Measurements from ENCODE around the gene ERP29. TPM values are rescaled to one million over a fixed set of nuclear protein-coding genes. Genes with fewer than 3 reads are reported as not detected.
"Not testable (repeated sequence)": the region's sequence is repeated elsewhere in the genome, so short reads cannot be mapped to it uniquely, and the experiment has no call there.

The ERP29 gene
- total RNA-seq, 2 donors from 2014 or later, result 152 to 183 TPM

- Mint-ChIP-seq H3K27ac (peak overlapping the region; percentile 36), H3K27me3 (ENCODE audit: insufficient read depth) (no peaks in the 10 kb centered on the region), H3K4me1 (no peaks in the 10 kb centered on the region), H3K9me3 (no peaks in the 10 kb centered on the region), H3K36me3 (ENCODE audit: low read depth) (peaks cover 58% of the 10 kb centered on the region), H3K4me3 (no peak overlapping the region)
- Histone ChIP-seq H3K27ac (ENCODE audit: low read depth, low read length) (no peak overlapping the region), H3K36me3 (ENCODE audit: control insufficient read depth, insufficient read depth, low read length) (peaks cover 88% of the 10 kb centered on the region), H3K4me1 (ENCODE audit: control insufficient read depth, insufficient read depth, low read length) (no peaks in the 10 kb centered on the region), H3K9ac (ENCODE audit: extremely low read depth, low read length, poor library complexity, severe bottlenecking) (no peak overlapping the region), H3K27me3 (ENCODE audit: control insufficient read depth, insufficient read depth, low read length, poor library complexity, severe bottlenecking) (no peaks in the 10 kb centered on the region), H3K4me3 (ENCODE audit: low read length) (no peak overlapping the region), H3K9me3 (ENCODE audit: control insufficient read depth, low read length) (no peaks in the 10 kb centered on the region)
- DNase-seq, result no peak
- no peak for TF ChIP-seq CTCF (conservative IDR thresholded peaks at IDR 0.05)
- 91 to 100% methylated on average over 2 to 5 of the region's 5 CpGs for WGBS, 2 experiments (ENCODE audit: insufficient coverage in 1 of 2, insufficient read length in 1 of 2)
These were observed 19.1 kb downstream of the ERP29 start for GRCh38 chr12:112032292-112032691.

- DNase-seq, result no peak
- Histone ChIP-seq H3K36me3 (ENCODE audit: control insufficient read depth, insufficient read depth, low read length) (peaks cover 91% of the 10 kb centered on the region), H3K9ac (ENCODE audit: extremely low read depth, low read length, poor library complexity, severe bottlenecking) (no peak overlapping the region), H3K4me1 (ENCODE audit: control insufficient read depth, insufficient read depth, low read length) (no peaks in the 10 kb centered on the region), H3K27ac (ENCODE audit: low read depth, low read length) (no peak overlapping the region), H3K9me3 (ENCODE audit: control insufficient read depth, low read length) (no peaks in the 10 kb centered on the region), H3K4me3 (ENCODE audit: low read length) (no peak overlapping the region), H3K27me3 (ENCODE audit: control insufficient read depth, insufficient read depth, low read length, poor library complexity, severe bottlenecking) (no peaks in the 10 kb centered on the region)
- no peak overlapping the region for H3K4me3 Mint-ChIP-seq
- no peaks in the 10 kb centered on the region for H3K4me1 Mint-ChIP-seq
- no peak for TF ChIP-seq CTCF (conservative IDR thresholded peaks at IDR 0.05)
- no peaks in the 10 kb centered on the region for H3K9me3 Mint-ChIP-seq
- WGBS, 2 experiments (ENCODE audit: insufficient coverage in 1 of 2, insufficient read length in 1 of 2), result 92 to 100% methylated on average over 2 to 4 of the region's 4 CpGs
- no peak overlapping the region for H3K27ac Mint-ChIP-seq
- peaks cover 73% of the 10 kb centered on the region for H3K36me3 Mint-ChIP-seq (ENCODE audit: low read depth)
- H3K27me3 Mint-ChIP-seq (ENCODE audit: insufficient read depth), result no peaks in the 10 kb centered on the region
These were observed 22.1 kb downstream of the ERP29 start for GRCh38 chr12:112035219-112035785.

- WGBS, 2 experiments (ENCODE audit: insufficient coverage in 1 of 2, insufficient read length in 1 of 2), result 95 to 96% methylated on average over 7 to 10 of the region's 12 CpGs
- not testable (repeated sequence) for H3K4me1 ChIP-seq (ENCODE audit: control insufficient read depth, insufficient read depth, low read length); H3K4me1 Mint-ChIP-seq; DNase-seq; H3K4me3 Mint-ChIP-seq; H3K9me3 ChIP-seq (ENCODE audit: control insufficient read depth, low read length); H3K27ac ChIP-seq (ENCODE audit: low read depth, low read length); H3K27ac Mint-ChIP-seq; H3K9ac ChIP-seq (ENCODE audit: extremely low read depth, low read length, poor library complexity, severe bottlenecking); H3K4me3 ChIP-seq (ENCODE audit: low read length); H3K9me3 Mint-ChIP-seq; H3K27me3 ChIP-seq (ENCODE audit: control insufficient read depth, insufficient read depth, low read length, poor library complexity, severe bottlenecking); H3K27me3 Mint-ChIP-seq (ENCODE audit: insufficient read depth)
- peaks cover 93% of the 10 kb centered on the region for H3K36me3 ChIP-seq (ENCODE audit: control insufficient read depth, insufficient read depth, low read length)
- H3K36me3 Mint-ChIP-seq (ENCODE audit: low read depth), result peaks cover 69% of the 10 kb centered on the region
These were observed 23.4 kb downstream of the ERP29 start for GRCh38 chr12:112036614-112037013.

GRCh38 chr12:112046003-112046402 lies 32.8 kb downstream of the ERP29 start:
- H3K4me1 Mint-ChIP-seq, result no peaks in the 10 kb centered on the region
- no peaks in the 10 kb centered on the region for H3K27me3 Mint-ChIP-seq (ENCODE audit: insufficient read depth)
- H3K36me3 ChIP-seq (ENCODE audit: control insufficient read depth, insufficient read depth, low read length), result peaks cover 88% of the 10 kb centered on the region
- no peak overlapping the region for H3K4me3 Mint-ChIP-seq
- H3K36me3 Mint-ChIP-seq (ENCODE audit: low read depth), result peaks cover 72% of the 10 kb centered on the region
- no peak for TF ChIP-seq CTCF (conservative IDR thresholded peaks at IDR 0.05)
- no peaks in the 10 kb centered on the region for H3K4me1 ChIP-seq (ENCODE audit: control insufficient read depth, insufficient read depth, low read length)
- H3K27ac ChIP-seq (ENCODE audit: low read depth, low read length), result no peak overlapping the region
- DNase-seq, result no peak
- H3K9ac ChIP-seq (ENCODE audit: extremely low read depth, low read length, poor library complexity, severe bottlenecking), result no peak overlapping the region
- no peak overlapping the region for H3K27ac Mint-ChIP-seq
- no peaks in the 10 kb centered on the region for H3K9me3 Mint-ChIP-seq
- no peaks in the 10 kb centered on the region for H3K27me3 ChIP-seq (ENCODE audit: control insufficient read depth, insufficient read depth, low read length, poor library complexity, severe bottlenecking)
- H3K4me3 ChIP-seq (ENCODE audit: low read length), result no peak overlapping the region
- 96 to 97% methylated on average over 3 to 4 of the region's 4 CpGs for WGBS, 2 experiments (ENCODE audit: insufficient coverage in 1 of 2, insufficient read length in 1 of 2)
- no peaks in the 10 kb centered on the region for H3K9me3 ChIP-seq (ENCODE audit: control insufficient read depth, low read length)

Data from endodermal cell (in vitro differentiated cells).